Hematopoietic multipotent progenitor cell treated with erythropoietin and hydrocortisone succinate and interleukin-3 and kit ligand, for 6 days (in vitro differentiated cells): Measurements from ENCODE around the gene OR52A5.
"Not testable (repeated sequence)": the region's sequence is repeated elsewhere in the genome, so short reads cannot be mapped to it uniquely, and the experiment has no call there.

Experiments
- DNase-seq: peaks from one replicate; pipeline ENCODE4 v3.0.0-alpha.2; 2015

Gene OR52A5

DNA sequence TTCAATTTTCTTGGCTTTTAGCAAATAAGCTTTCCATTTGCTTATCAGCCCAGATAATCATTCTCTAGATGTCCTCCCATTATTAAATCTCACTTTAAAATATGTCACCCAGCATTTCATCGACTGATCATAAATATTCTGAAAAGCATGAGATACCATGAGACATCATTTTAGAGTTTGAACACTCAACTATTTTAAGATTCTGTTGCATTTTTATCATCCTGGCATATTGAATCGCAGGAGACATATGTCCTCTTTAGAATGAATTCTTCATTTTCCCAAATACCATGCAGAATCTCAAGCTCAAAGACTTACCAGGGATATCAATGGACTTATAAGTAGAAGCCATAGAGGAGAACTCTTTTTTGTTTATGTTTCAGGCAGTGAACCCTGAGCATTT lies at the start of gene OR52A5:
OR52A5 (minus strand) TSS at position 361 of the 400 bp plus-strand sequence. CDS start 5,714 bp downstream, outside the sequence.
- DNase-seq, result no peak

DNA sequence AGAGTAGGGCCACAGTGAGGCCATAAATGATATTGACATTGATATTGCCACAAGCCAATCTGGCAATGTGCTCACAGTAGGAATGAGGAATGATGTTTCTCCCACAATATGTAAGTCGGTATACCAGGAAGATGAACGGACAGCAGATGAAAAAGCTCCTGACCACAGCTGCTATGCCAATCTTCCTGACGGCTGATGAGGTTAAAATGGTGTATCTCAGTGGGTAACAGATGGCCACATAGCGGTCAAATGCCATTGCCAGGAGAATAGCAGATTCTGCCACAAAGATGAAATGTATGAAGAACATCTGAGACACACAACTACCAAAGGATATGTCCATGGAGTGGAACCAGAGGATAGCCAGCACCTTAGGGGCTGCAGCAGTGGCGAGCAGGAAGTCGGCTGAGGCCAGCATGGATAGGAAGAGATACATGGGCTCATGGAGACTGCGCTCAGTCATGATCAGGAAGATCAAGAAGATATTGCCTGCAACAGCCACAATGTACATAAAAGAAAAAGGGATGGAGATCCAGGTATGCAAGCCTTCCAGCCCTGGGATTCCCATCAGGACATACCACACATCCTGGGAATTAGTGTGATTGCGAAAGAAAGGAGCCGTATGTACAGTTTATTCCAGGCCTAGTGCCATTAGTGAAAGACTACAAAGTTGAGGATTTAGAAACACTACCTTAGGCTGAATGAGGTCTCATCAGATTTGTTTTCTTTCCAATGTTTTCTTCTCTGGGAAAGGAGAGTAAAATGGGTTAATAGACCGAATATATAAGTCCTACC lies 40.1 kb upstream of the OR52A5 start:
- no peak for DNase-seq

- DNase-seq, result no peak
Measured at GRCh38 chr11:5174934-5175333, 36.8 kb upstream of the OR52A5 start.

DNA sequence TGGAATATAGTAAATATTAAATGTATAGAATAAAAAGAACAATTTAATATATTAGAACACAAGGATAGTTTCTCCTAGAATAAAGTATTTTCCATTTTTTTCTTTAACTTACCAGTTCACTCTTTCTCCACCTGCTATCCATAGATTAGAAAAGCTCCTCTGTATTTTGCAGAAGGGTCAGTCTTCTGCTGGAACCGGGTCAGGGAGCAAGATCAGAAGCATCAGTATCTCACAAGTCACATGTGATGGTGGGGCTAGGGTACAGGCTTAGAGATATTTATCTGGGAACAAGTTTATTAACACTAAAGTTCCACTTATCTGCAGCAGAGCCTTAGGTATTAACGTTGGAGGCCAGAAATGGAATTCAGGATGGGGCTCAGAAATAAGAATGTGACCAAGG lies 33.7 kb upstream of the OR52A5 start:
- no peak for DNase-seq

GRCh38 chr11:5165898-5166297 lies 27.7 kb upstream of the OR52A5 start:
- not testable (repeated sequence) for DNase-seq

- not testable (repeated sequence) for DNase-seq
Measured at GRCh38 chr11:5164807-5165206, 26.7 kb upstream of the OR52A5 start.

GRCh38 chr11:5161045-5161444 lies 22.9 kb upstream of the OR52A5 start:
- not testable (repeated sequence) for DNase-seq

- not testable (repeated sequence) for DNase-seq
Measured at GRCh38 chr11:5160217-5160616, 22.1 kb upstream of the OR52A5 start.

- DNase-seq, result no peak
Measured at GRCh38 chr11:5159806-5160205, 21.6 kb upstream of the OR52A5 start.

DNA sequence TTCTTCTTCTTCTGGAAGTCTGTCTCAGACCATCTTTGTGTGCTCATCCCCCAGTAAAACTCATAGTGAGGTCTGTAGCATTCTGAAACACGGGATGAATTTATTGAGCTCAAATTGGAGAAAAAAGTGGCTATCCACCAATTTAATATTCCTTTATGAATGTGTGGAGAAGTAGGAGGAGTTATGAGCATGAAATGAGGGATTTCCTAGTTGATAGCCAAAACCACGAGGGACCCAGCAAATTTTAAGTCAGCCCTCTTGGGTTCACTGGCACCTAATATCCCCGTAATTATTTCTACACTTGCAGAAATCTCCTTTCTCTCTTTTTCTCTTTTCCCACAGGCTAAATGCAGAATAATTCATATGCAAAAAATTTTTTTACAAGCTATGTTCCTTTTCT lies 16.5 kb upstream of the OR52A5 start, which contains the start of gene OR52A1:
OR52A1 (minus strand) TSS at position 101 of the 400 bp plus-strand sequence. CDS start 2,388 bp downstream, outside the sequence.
- DNase-seq, result no peak

DNA sequence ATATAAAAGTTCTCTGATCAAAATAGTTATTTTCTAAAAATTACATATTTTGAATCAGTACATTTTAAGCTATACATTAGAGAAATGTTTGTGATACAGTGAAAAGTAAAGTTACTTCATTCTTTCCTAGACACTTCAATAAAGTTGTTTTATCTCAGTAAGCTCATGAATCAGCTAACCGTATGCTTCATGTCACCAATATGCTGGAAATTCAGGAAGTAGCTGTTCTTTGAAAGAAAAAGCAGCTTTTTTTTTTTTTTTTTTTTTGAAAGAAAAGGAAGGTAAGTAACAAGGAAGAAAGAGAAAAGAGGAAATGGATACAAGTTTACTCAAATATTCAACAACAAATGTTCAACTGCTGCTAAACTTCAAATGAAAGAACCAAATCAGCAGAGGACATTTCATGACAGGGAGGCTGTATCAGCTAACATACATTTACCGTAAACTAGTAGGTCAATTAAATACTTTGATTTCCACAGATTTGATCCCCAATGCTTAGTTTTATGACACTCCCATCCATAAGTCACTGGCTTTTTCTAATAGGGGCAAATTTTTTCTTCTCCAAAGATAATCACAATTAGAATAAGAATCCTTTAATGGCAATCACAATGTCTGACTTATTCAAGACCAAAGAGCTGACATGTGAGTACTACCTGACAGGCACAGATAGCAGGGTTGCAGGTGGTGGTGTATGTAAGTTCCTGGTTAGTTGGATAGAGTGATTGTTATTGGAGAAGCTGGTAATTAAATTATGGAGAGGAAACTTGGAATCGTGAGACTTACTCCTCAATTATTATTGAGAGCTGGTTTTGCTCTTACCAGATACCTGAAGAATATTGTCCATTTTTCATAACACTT lies 15.6 kb upstream of the OR52A5 start:
- peak; percentile 44 for DNase-seq

- peak; percentile 95 for DNase-seq
Measured at GRCh38 chr11:5151713-5152153, 13.6 kb upstream of the OR52A5 start.

DNA sequence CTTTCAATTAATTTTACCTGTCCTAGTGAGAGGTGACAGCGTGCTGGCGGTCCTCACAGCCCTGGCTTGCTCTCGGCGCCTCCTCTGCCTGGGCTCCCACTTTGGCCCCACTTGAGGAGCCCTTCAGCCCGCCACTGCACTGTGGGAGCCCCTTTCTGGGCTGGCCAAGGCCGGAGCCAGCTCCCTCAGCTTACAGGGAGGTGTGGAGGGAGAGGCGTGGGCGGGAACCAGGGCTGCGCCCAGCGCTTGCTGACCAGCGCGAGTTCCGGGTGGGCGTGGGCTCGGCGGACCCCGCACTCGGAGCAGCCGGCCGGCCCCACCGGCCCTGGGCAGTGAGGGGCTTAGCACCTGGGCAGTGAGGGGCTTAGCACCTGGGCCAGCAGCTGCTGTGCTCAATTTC lies 6.0 kb upstream of the OR52A5 start:
- DNase-seq, result not testable (repeated sequence)

GRCh38 chr11:5137014-5137413 lies 1.1 kb downstream of the OR52A5 start:
- no peak for DNase-seq

DNA sequence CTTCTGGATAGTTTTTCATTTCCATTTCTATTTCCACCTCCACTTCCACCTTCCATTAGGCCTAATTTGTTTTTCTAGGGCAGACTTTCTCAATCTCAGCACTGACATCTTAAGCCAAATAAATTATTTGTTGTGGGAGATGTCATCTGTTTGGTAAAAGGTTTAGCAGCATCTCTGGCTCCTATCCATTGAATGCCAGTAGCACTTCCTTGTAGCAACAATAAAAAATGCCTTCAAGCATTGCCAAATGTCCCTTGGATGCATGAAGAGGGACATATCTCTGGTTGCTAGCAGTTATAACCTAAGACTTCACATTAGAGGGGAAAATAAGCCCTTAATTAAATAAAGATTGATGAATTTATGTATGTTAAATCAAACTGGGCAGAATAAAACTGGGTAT lies 1.9 kb downstream of the OR52A5 start:
- DNase-seq, result no peak

DNA sequence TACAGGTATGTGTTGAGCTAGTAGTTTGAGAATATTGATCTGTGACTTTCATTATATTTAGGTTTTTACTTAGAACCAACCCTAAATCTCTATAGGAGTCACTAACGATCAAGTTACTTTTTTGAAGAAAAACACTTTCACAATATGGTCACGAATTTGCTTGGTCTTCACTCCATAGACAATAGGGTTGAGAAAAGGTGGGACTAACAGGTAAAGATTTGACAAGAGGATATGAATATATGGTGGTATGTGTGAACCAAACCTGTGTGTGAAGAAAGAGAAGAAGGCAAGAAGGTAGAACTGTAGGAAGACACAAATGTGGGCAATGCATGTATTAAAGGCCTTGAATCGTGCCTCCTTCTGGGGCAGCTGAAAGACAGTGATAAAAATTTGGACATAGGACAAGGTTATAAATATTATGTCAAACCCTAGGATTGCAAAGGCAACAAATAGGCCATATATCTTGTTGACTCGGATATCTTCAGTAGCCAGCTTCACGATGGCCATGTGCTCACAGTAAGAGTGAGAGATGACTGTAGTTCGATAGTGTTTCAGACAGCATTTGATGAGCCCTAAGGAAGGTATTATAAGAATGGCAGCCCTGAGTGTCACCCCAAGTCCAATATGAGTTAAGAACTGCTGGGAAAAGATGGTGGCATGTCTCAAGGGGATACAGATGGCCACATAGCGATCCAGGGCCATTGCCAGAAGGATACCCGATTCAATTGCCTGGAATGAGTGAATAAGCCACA lies 6.4 kb downstream of the OR52A5 start:
- no peak for DNase-seq

DNA sequence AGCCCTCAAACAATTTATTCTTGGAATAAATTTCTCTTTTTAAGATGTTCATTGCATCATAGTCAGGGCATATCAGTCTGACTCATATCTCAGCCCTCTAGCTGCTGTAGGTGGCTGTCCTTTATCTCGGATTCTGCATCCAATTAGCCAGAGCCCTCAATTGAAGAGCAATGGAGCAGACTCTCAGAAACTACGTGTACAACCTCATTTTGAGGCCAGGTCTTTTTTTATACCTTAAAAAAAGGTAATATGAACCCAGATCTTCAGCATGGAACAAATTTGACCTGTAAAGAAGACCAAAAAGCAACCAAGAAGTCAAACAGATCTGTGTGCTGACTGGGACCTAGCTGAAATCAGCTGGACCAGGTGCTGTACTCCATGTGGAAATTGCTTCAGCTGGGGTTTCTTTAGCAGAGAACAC lies 8.7 kb downstream of the OR52A5 start:
- DNase-seq, result peak; percentile 51

DNA sequence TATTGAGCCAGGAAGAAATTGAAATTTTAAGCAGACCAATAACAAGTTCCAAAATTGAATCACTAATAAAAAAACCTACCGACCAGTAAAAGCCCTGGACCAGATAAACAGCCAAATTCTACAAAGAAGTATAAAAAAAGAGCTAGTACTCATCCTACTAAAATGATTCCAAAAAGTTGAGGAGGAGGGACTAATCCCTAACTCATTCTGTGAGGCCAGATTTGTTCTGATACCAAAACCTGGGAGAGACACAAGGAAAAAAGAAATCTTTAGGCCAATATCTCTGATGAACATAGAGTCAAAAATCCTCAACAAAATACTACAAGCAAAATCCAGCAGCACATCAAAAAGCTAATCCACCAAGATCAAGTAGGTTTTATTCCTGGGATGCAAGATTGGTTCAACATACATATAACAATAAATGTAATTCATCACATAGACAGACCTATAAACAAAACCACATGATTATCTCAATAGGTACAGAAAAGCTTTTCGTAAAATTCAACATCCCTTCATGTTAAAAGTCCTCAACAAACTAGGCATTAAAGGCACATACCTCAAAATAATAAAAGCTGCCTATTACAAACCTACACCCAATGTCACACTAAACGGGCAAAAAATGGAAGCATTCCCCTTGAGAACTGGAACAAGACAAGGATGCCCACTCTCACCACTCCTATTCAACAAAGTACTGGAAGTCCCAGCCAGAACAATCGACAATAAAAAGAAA lies 13.1 kb downstream of the OR52A5 start:
- peak; percentile 11 for DNase-seq

- DNase-seq, result peak; percentile 93
Measured at GRCh38 chr11:5123802-5124521, 14.2 kb downstream of the OR52A5 start.

DNA sequence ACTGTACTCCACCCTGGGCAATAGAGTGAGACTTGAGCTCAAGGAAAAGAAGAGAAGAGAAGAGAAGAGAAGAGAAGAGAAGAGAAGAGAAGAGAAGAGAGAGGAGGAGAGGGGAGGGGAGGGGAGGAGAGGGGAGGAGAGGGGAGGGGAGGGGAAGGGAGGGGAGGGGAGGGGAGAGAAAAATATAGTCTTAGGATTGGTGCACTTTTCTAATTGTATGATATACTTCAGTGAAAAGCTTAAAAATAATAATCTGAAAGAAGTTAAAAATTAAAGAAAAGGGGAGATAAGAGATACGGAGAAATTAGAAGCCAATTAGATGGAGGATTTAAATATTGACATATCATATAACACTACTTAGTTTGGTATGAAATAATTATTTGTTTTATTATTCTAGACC lies 19.3 kb downstream of the OR52A5 start:
- no peak for DNase-seq

DNA sequence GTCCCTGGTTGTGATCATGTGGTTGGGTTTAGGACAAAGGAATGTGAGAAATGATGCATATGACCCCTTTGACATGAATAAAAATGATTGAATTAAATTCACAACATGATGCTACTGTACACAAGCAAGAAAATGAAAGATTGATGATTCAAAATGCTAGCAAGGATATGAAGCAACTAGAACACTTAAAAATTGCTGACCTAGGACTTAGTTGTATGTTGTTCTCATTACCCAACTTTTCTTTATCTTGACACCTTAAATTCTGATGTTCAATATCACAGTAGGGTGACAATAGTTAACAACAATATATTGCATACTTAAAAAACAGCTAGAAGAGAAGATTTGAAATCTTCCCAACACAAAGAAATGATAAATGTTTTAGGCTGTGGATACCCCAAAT lies 20.6 kb downstream of the OR52A5 start:
- no peak for DNase-seq

GRCh38 chr11:5115339-5115738 lies 22.8 kb downstream of the OR52A5 start:
- DNase-seq, result no peak
